Ishikawa (cell line): ENCODE data around the gene AOX1.

Experiments
- EP300 ChIP-seq: IDR thresholded peaks from 2 replicates; pipeline ENCODE4 v1.6.1; 2012; ENCODE audit warnings: borderline replicate concordance
- TF ChIP-seq, protein P1 (sequence below): IDR thresholded peaks from 2 replicates; pipeline ENCODE4 v1.6.1; 2012; ENCODE audit warnings: low read depth, mild to moderate bottlenecking

GRCh38 chr2:200615247-200615646, 29.4 kb downstream of the AOX1 start:
- TF ChIP-seq EP300, result no peak
- TF ChIP-seq, protein P1, sequence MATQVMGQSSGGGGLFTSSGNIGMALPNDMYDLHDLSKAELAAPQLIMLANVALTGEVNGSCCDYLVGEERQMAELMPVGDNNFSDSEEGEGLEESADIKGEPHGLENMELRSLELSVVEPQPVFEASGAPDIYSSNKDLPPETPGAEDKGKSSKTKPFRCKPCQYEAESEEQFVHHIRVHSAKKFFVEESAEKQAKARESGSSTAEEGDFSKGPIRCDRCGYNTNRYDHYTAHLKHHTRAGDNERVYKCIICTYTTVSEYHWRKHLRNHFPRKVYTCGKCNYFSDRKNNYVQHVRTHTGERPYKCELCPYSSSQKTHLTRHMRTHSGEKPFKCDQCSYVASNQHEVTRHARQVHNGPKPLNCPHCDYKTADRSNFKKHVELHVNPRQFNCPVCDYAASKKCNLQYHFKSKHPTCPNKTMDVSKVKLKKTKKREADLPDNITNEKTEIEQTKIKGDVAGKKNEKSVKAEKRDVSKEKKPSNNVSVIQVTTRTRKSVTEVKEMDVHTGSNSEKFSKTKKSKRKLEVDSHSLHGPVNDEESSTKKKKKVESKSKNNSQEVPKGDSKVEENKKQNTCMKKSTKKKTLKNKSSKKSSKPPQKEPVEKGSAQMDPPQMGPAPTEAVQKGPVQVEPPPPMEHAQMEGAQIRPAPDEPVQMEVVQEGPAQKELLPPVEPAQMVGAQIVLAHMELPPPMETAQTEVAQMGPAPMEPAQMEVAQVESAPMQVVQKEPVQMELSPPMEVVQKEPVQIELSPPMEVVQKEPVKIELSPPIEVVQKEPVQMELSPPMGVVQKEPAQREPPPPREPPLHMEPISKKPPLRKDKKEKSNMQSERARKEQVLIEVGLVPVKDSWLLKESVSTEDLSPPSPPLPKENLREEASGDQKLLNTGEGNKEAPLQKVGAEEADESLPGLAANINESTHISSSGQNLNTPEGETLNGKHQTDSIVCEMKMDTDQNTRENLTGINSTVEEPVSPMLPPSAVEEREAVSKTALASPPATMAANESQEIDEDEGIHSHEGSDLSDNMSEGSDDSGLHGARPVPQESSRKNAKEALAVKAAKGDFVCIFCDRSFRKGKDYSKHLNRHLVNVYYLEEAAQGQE, result no peak
